ENCODE data around the gene HHAT.

HHAT gene

DNA sequence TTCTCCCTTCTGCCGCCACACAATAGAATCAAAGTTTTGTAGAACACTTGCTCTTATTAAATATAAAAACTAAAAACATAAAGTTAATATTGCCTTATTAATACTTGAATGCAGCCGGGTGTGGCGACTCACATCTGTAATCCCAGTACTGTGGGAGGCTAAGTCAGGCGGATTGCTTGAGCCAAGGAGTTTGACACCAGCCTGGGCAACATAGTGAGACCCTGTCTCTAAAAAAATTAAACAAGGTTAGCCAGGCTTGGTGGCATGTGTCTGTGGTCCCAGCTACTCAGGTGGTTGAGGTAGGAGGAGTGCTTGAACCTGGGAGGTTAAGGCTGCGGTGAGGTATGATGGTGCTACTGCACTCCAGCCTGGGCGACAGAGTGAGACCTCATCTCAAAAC lies 13.2 kb upstream of the HHAT start:
- H2AFZ ChIP-seq (ENCODE audit: low read length) = no peak overlapping the region
- no peak for TF ChIP-seq EZH2 (IDR thresholded peaks at IDR 0.05; ENCODE audit: borderline replicate concordance, low read length)
- TF ChIP-seq, protein P1, sequence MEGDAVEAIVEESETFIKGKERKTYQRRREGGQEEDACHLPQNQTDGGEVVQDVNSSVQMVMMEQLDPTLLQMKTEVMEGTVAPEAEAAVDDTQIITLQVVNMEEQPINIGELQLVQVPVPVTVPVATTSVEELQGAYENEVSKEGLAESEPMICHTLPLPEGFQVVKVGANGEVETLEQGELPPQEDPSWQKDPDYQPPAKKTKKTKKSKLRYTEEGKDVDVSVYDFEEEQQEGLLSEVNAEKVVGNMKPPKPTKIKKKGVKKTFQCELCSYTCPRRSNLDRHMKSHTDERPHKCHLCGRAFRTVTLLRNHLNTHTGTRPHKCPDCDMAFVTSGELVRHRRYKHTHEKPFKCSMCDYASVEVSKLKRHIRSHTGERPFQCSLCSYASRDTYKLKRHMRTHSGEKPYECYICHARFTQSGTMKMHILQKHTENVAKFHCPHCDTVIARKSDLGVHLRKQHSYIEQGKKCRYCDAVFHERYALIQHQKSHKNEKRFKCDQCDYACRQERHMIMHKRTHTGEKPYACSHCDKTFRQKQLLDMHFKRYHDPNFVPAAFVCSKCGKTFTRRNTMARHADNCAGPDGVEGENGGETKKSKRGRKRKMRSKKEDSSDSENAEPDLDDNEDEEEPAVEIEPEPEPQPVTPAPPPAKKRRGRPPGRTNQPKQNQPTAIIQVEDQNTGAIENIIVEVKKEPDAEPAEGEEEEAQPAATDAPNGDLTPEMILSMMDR (IDR thresholded peaks at IDR 0.05; ENCODE audit: low read length) = no peak
- no peak overlapping the region for H3K4me2 ChIP-seq (ENCODE audit: low read length)

DNA sequence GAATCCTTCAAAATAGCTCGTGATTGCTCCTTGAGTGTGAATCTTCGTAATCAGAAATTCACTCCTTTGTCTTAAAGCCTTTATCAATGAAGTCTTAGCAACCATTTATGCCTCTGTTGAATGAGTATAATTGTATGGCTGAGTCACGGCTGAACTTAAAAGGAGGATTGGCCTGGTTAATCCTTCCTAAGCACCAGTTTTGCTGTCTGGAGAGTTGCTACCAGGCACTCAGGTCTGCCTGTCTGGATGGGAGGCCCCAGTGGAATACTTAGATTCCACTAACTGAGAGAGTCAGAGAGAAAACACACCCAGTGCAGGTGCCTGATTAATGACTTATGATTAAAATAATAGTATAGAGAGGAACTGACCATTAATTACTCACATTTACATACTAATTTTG lies 7.6 kb upstream of the HHAT start:
- Histone ChIP-seq H3K9ac (ENCODE audit: low read length) (no peak overlapping the region), H3K4me3 (ENCODE audit: low read depth, low read length, poor library complexity, severe bottlenecking) (no peak overlapping the region), H3F3A (ENCODE audit: insufficient read depth, low read length) (no peaks in the 10 kb centered on the region), H3K36me3 (ENCODE audit: insufficient read depth, low read length) (no peaks in the 10 kb centered on the region), H3K9me2 (ENCODE audit: low read depth, low read length) (no peaks in the 10 kb centered on the region), H2AFZ (ENCODE audit: low read length) (no peak overlapping the region), H3K9me3 (ENCODE audit: low read length) (no peaks in the 10 kb centered on the region), H3K27ac (ENCODE audit: low read depth, low read length, poor library complexity, severe bottlenecking) (no peak overlapping the region), H3K4me1 (ENCODE audit: insufficient read depth, low read length, severe bottlenecking) (no peaks in the 10 kb centered on the region), H3K27me3 (ENCODE audit: insufficient read depth, low read length) (no peaks in the 10 kb centered on the region), H4K20me1 (ENCODE audit: insufficient read depth, low read length) (no peaks in the 10 kb centered on the region), H3K79me2 (ENCODE audit: insufficient read depth, low read length) (no peaks in the 10 kb centered on the region), H3K4me2 (ENCODE audit: low read length) (no peak overlapping the region)
- TF ChIP-seq, protein P1 (IDR thresholded peaks at IDR 0.05; ENCODE audit: low read length) = no peak
- no peak for TF ChIP-seq EZH2 (IDR thresholded peaks at IDR 0.05; ENCODE audit: borderline replicate concordance, low read length)

More for the DNA sequence above, 13.2 kb upstream of the HHAT start:
- Histone ChIP-seq H3K4me3 (ENCODE audit: low read depth, low read length, poor library complexity, severe bottlenecking) (no peak overlapping the region), H3K9me2 (ENCODE audit: low read depth, low read length) (no peaks in the 10 kb centered on the region), H4K20me1 (ENCODE audit: insufficient read depth, low read length) (no peaks in the 10 kb centered on the region), H3K27me3 (ENCODE audit: insufficient read depth, low read length) (no peaks in the 10 kb centered on the region), H3F3A (ENCODE audit: insufficient read depth, low read length) (no peaks in the 10 kb centered on the region), H3K36me3 (ENCODE audit: insufficient read depth, low read length) (no peaks in the 10 kb centered on the region), H3K27ac (ENCODE audit: low read depth, low read length, poor library complexity, severe bottlenecking) (no peak overlapping the region), H3K79me2 (ENCODE audit: insufficient read depth, low read length) (no peaks in the 10 kb centered on the region), H3K4me1 (ENCODE audit: insufficient read depth, low read length, severe bottlenecking) (peaks cover 4% of the 10 kb centered on the region), H3K9ac (ENCODE audit: low read length) (no peak overlapping the region), H3K9me3 (ENCODE audit: low read length) (no peaks in the 10 kb centered on the region)

DNA sequence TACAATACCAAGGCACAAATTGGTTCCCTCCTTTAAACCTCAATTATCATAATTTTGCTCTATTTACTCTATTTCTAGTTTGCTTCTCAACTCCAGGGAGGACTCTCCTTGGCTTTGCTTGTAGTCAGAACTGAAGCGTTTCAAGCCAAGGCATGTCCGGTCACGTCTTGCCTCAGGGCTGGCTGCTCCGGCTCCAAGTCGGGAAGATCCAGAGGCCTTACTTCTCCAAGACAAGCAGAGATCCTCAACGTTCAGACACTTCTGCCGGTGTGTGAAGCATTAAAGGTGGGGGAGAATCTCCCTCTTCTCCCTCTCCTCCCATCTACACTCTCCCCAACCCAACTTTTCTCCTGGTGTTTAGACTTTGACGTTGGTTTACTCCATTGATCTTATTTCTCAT lies 7.2 kb upstream of the HHAT start:
- Histone ChIP-seq H3F3A (ENCODE audit: insufficient read depth, low read length) (no peaks in the 10 kb centered on the region), H3K4me1 (ENCODE audit: insufficient read depth, low read length, severe bottlenecking) (no peaks in the 10 kb centered on the region), H3K4me2 (ENCODE audit: low read length) (no peak overlapping the region), H3K27me3 (ENCODE audit: insufficient read depth, low read length) (no peaks in the 10 kb centered on the region), H3K27ac (ENCODE audit: low read depth, low read length, poor library complexity, severe bottlenecking) (no peak overlapping the region), H2AFZ (ENCODE audit: low read length) (no peak overlapping the region), H3K9me3 (ENCODE audit: low read length) (no peaks in the 10 kb centered on the region), H3K36me3 (ENCODE audit: insufficient read depth, low read length) (no peaks in the 10 kb centered on the region), H3K4me3 (ENCODE audit: low read depth, low read length, poor library complexity, severe bottlenecking) (no peak overlapping the region), H3K9me2 (ENCODE audit: low read depth, low read length) (no peaks in the 10 kb centered on the region), H4K20me1 (ENCODE audit: insufficient read depth, low read length) (no peaks in the 10 kb centered on the region), H3K79me2 (ENCODE audit: insufficient read depth, low read length) (no peaks in the 10 kb centered on the region), H3K9ac (ENCODE audit: low read length) (no peak overlapping the region)
- TF ChIP-seq, protein P1 (IDR thresholded peaks at IDR 0.05; ENCODE audit: low read length) = no peak
- no peak for TF ChIP-seq EZH2 (IDR thresholded peaks at IDR 0.05; ENCODE audit: borderline replicate concordance, low read length)

Data from OCI-LY1 (cell line).